Measurements from ENCODE around the gene EZR.

EZR gene

GRCh38 chr6:158735009-158735408 is 84.2 kb downstream of the EZR start:
- ATAC-seq (ENCODE audit: insufficient read depth, low read depth) (no peak), DNase-seq (no peak)
- Histone ChIP-seq H2AFZ (ENCODE audit: low read depth, low read length) (no peak overlapping the region), H3K27me3 (ENCODE audit: insufficient read depth, low read length, poor library complexity) (no peaks in the 10 kb centered on the region), H4K20me1 (ENCODE audit: insufficient read depth, low read length) (no peaks in the 10 kb centered on the region), H3K4me1 (ENCODE audit: insufficient read depth, low read length) (no peaks in the 10 kb centered on the region), H3K4me2 (ENCODE audit: insufficient read depth, low read length) (no peak overlapping the region), H3K36me3 (ENCODE audit: insufficient read depth, low read length) (no peaks in the 10 kb centered on the region), H3K27ac (ENCODE audit: low read length) (no peak overlapping the region), H3K9me3 (ENCODE audit: insufficient read depth, low read length, severe bottlenecking) (peaks cover 12% of the 10 kb centered on the region), H3K4me3 (ENCODE audit: low read depth in 1 of 2, low read length in 2 of 2) (no peak overlapping the region), H3K9ac (ENCODE audit: low read depth, low read length) (no peak overlapping the region), H3K79me2 (ENCODE audit: insufficient read depth, low read length) (no peaks in the 10 kb centered on the region)
- TF ChIP-seq EZH2 (IDR thresholded peaks at IDR 0.05; ENCODE audit: borderline replicate concordance, low read depth, low read length, severe bottlenecking) = no peak
- TF ChIP-seq, protein P1, sequence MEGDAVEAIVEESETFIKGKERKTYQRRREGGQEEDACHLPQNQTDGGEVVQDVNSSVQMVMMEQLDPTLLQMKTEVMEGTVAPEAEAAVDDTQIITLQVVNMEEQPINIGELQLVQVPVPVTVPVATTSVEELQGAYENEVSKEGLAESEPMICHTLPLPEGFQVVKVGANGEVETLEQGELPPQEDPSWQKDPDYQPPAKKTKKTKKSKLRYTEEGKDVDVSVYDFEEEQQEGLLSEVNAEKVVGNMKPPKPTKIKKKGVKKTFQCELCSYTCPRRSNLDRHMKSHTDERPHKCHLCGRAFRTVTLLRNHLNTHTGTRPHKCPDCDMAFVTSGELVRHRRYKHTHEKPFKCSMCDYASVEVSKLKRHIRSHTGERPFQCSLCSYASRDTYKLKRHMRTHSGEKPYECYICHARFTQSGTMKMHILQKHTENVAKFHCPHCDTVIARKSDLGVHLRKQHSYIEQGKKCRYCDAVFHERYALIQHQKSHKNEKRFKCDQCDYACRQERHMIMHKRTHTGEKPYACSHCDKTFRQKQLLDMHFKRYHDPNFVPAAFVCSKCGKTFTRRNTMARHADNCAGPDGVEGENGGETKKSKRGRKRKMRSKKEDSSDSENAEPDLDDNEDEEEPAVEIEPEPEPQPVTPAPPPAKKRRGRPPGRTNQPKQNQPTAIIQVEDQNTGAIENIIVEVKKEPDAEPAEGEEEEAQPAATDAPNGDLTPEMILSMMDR (IDR thresholded peaks at IDR 0.05; ENCODE audit: borderline replicate concordance, extremely low read depth, low read length, poor library complexity, severe bottlenecking) = no peak

- Histone ChIP-seq H3K27ac (ENCODE audit: low read length) (no peak overlapping the region), H3K4me2 (ENCODE audit: insufficient read depth, low read length) (no peak overlapping the region), H4K20me1 (ENCODE audit: insufficient read depth, low read length) (no peaks in the 10 kb centered on the region), H3K4me1 (ENCODE audit: insufficient read depth, low read length) (no peaks in the 10 kb centered on the region), H3K36me3 (ENCODE audit: insufficient read depth, low read length) (no peaks in the 10 kb centered on the region), H3K9ac (ENCODE audit: low read depth, low read length) (no peak overlapping the region), H3K4me3 (ENCODE audit: low read depth in 1 of 2, low read length in 2 of 2) (no peak overlapping the region), H3K79me2 (ENCODE audit: insufficient read depth, low read length) (no peaks in the 10 kb centered on the region), H3K9me3 (ENCODE audit: insufficient read depth, low read length, severe bottlenecking) (peaks cover 6% of the 10 kb centered on the region), H3K27me3 (ENCODE audit: insufficient read depth, low read length, poor library complexity) (no peaks in the 10 kb centered on the region), H2AFZ (ENCODE audit: low read depth, low read length) (no peak overlapping the region)
- TF ChIP-seq, protein P1 (IDR thresholded peaks at IDR 0.05; ENCODE audit: borderline replicate concordance, extremely low read depth, low read length, poor library complexity, severe bottlenecking) = no peak
- no peak for TF ChIP-seq EZH2 (IDR thresholded peaks at IDR 0.05; ENCODE audit: borderline replicate concordance, low read depth, low read length, severe bottlenecking)
- no peak for DNase-seq
- ATAC-seq (ENCODE audit: insufficient read depth, low read depth) = no peak
These were observed 88.6 kb downstream of the EZR start for GRCh38 chr6:158730541-158730907.

DNA sequence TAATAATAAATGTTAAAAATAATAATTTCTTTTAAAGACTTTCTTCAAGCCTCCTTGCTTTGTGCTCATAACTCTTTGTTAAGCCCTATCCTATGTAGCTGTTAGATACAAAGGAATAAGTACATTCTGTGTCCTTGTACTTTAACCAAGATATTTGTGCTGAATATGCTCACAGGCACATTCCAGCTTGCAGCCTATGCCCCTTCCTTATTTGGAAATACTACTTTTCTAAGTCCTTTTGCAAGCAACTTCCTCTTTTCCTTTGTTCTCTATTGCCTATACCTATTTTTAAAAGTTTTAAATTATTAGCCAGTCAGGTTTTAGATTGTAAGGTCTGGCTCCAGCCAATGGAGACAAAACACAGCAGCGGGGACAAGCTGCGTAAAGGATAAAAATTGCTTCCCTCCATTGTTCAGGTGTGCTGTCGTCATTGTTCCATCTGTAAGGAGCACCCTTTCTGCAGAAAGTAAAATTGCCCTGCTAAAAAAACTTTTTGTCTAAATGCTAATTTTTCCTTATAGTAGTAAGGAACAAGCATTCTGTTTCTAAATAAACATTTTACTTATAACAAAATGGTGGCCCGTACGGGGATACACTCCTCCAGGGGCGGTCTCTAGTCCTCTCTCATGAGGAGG is 89.1 kb downstream of the EZR start:
- Histone ChIP-seq H3K36me3 (ENCODE audit: insufficient read depth, low read length) (no peaks in the 10 kb centered on the region), H3K79me2 (ENCODE audit: insufficient read depth, low read length) (no peaks in the 10 kb centered on the region), H3K27me3 (ENCODE audit: insufficient read depth, low read length, poor library complexity) (no peaks in the 10 kb centered on the region), H3K9ac (ENCODE audit: low read depth, low read length) (no peak overlapping the region), H3K4me1 (ENCODE audit: insufficient read depth, low read length) (no peaks in the 10 kb centered on the region), H4K20me1 (ENCODE audit: insufficient read depth, low read length) (no peaks in the 10 kb centered on the region), H3K9me3 (ENCODE audit: insufficient read depth, low read length, severe bottlenecking) (peaks cover 6% of the 10 kb centered on the region), H3K4me3 (ENCODE audit: low read depth in 1 of 2, low read length in 2 of 2) (no peak overlapping the region), H2AFZ (ENCODE audit: low read depth, low read length) (no peak overlapping the region), H3K4me2 (ENCODE audit: insufficient read depth, low read length) (no peak overlapping the region), H3K27ac (ENCODE audit: low read length) (no peak overlapping the region)
- TF ChIP-seq, protein P1 (IDR thresholded peaks at IDR 0.05; ENCODE audit: borderline replicate concordance, extremely low read depth, low read length, poor library complexity, severe bottlenecking) = no peak
- TF ChIP-seq EZH2 (IDR thresholded peaks at IDR 0.05; ENCODE audit: borderline replicate concordance, low read depth, low read length, severe bottlenecking) = no peak
- ATAC-seq (ENCODE audit: insufficient read depth, low read depth) (no peak), DNase-seq (no peak)
